GM23338 (cell line): ENCODE measurements around the gene IGSF11. TPM values are rescaled to one million over a fixed set of nuclear protein-coding genes. Genes with fewer than 3 reads are reported as not detected.

Source experiments
- ATAC-seq: fragments of 200-7000 bp; cut with Tn5 transposase; 3 replicates; pipeline ENCODE4 v1.9.1; 2020
- DNase-seq: peaks from one replicate; pipeline ENCODE4 v3.0.0-alpha.2; 2015; ENCODE audit warnings: low spot score
- H2AFZ ChIP-seq: fragments of 200-600 bp; sonication (generic); 2 replicates; pipeline ENCODE4 v1.8.0; 2016; ENCODE audit warnings: antibody characterized with exemption, mild to moderate bottlenecking, moderate library complexity
- H3F3A ChIP-seq: fragments of 200-600 bp; sonication (generic); replicated peaks from 2 replicates; pipeline ENCODE4 v1.8.0; 2017; ENCODE audit warnings: antibody characterized with exemption, mixed run types, low read depth
- H3K27ac ChIP-seq: fragments of 200-600 bp; sonication (generic); 2 replicates; pipeline ENCODE4 v1.6.1; 2016; ENCODE audit warnings: low read depth
- H3K27me3 ChIP-seq: fragments of 200-600 bp; sonication (generic); 2 replicates; pipeline ENCODE4 v1.8.0; 2016; ENCODE audit warnings: mild to moderate bottlenecking, mixed run types, moderate library complexity; ENCODE audit not compliant: insufficient read depth
- H3K36me3 ChIP-seq: fragments of 200-600 bp; sonication (generic); 2 replicates; pipeline ENCODE4 v1.8.0; 2016; ENCODE audit warnings: mild to moderate bottlenecking; ENCODE audit not compliant: insufficient read depth
- H3K4me1 ChIP-seq: fragments of 200-600 bp; sonication (generic); 2 replicates; pipeline ENCODE4 v1.8.0; 2016; ENCODE audit warnings: mild to moderate bottlenecking, moderate library complexity; ENCODE audit not compliant: insufficient read depth
- H3K4me2 ChIP-seq: fragments of 200-600 bp; sonication (generic); 2 replicates; pipeline ENCODE4 v1.7.1; 2017; ENCODE audit warnings: mixed run types
- H3K4me3 ChIP-seq: fragments of 200-600 bp; sonication (generic); 2 replicates; pipeline ENCODE4 v1.6.1; 2016; ENCODE audit warnings: mixed run types
- H3K79me2 ChIP-seq: fragments of 200-600 bp; sonication (generic); replicated peaks from 2 replicates; pipeline ENCODE4 v1.8.0; 2017; ENCODE audit warnings: mild to moderate bottlenecking; ENCODE audit not compliant: insufficient read depth
- H3K9me2 ChIP-seq: fragments of 200-600 bp; sonication (generic); 2 replicates; pipeline ENCODE4 v1.8.0; 2017; ENCODE audit not compliant: insufficient read depth
- H4K20me1 ChIP-seq: fragments of 200-600 bp; sonication (generic); replicated peaks from 2 replicates; pipeline ENCODE4 v1.8.0; 2017; ENCODE audit warnings: mild to moderate bottlenecking; ENCODE audit not compliant: insufficient read depth
- H3K27ac Mint-ChIP-seq: 2 replicates; pipeline ENCODE4 v1.8.0; 2020; ENCODE audit warnings: inconsistent platforms, mild to moderate bottlenecking, moderate library complexity, mixed read lengths
- H3K27me3 Mint-ChIP-seq: 3 replicates; pipeline ENCODE4 v1.8.0; 2022; ENCODE audit warnings: low read depth, mild to moderate bottlenecking, moderate library complexity, mixed read lengths, inconsistent platforms; ENCODE audit not compliant: insufficient read depth, poor library complexity
- H3K36me3 Mint-ChIP-seq: 3 replicates; pipeline ENCODE4 v1.8.0; 2021; ENCODE audit warnings: low read depth, mild to moderate bottlenecking, inconsistent platforms, moderate library complexity, mixed read lengths
- H3K4me1 Mint-ChIP-seq: 3 replicates; pipeline ENCODE4 v1.8.0; 2020; ENCODE audit warnings: mild to moderate bottlenecking, inconsistent platforms, mixed read lengths
- H3K4me3 Mint-ChIP-seq: 3 replicates; pipeline ENCODE4 v1.8.0; 2021; ENCODE audit warnings: moderate library complexity, mild to moderate bottlenecking, inconsistent platforms, mixed read lengths
- H3K9me3 Mint-ChIP-seq: 3 replicates; pipeline ENCODE4 v1.8.0; 2020; ENCODE audit warnings: moderate library complexity, mild to moderate bottlenecking, inconsistent platforms, mixed read lengths
- CREB1 ChIP-seq: fragments of 250-450 bp; sonication (Bioruptor Pico); IDR thresholded peaks from 2 replicates; pipeline ENCODE4 v1.5.0; 2020; ENCODE audit warnings: low read depth, mild to moderate bottlenecking, moderate library complexity
- CTCF ChIP-seq, 2 experiments: fragments of 200-600 bp in 1 of 2; sonication (generic) in 1 of 2; conservative IDR thresholded peaks; 2 replicates each; pipeline versions ENCODE4 v1.5.1 to v1.6.1; 2016 to 2017; ENCODE audit warnings: antibody characterized with exemption in 2 of 2, low read depth in 2 of 2, mild to moderate bottlenecking in 2 of 2, moderate library complexity in 1 of 2
- EZH2 ChIP-seq: fragments of 200-600 bp; sonication (generic); IDR thresholded peaks from one replicate; pipeline ENCODE4 v1.8.0; 2017; ENCODE audit warnings: antibody characterized with exemption, mild to moderate bottlenecking, low read depth; ENCODE audit not compliant: unreplicated experiment
- EZH2phosphoT487 ChIP-seq: fragments of 200-600 bp; sonication (generic); IDR thresholded peaks from one replicate; pipeline ENCODE4 v1.8.1; 2018; ENCODE audit warnings: antibody characterized with exemption; ENCODE audit not compliant: unreplicated experiment
- JUNB ChIP-seq: IDR thresholded peaks from one replicate; pipeline ENCODE4 v1.6.1; 2016; ENCODE audit warnings: antibody characterized with exemption; ENCODE audit not compliant: unreplicated experiment
- POLR2AphosphoS5 ChIP-seq: IDR thresholded peaks from 2 replicates; pipeline ENCODE4 v1.6.1; 2016; ENCODE audit warnings: antibody characterized with exemption, low read depth
- STAT1 ChIP-seq: IDR thresholded peaks from one replicate; pipeline ENCODE4 v1.6.1; 2016; ENCODE audit warnings: antibody characterized with exemption; ENCODE audit not compliant: unreplicated experiment
- ZNF331 ChIP-seq: fragments of 250-450 bp; sonication (Bioruptor Pico); IDR thresholded peaks from 2 replicates; pipeline ENCODE4 v1.5.0; 2020; ENCODE audit warnings: low read depth, mild to moderate bottlenecking, moderate library complexity
- ZNF462 ChIP-seq: fragments of 250-450 bp; sonication (Bioruptor Pico); IDR thresholded peaks from 2 replicates; pipeline ENCODE4 v1.5.0; 2020; ENCODE audit warnings: mild to moderate bottlenecking, moderate library complexity
- polyA plus RNA-seq: library from polyadenylated mRNA; unstranded; fragments of >200 nt; fragmentation: Nextera tagmentation; extraction: Ambion mirVana; gene quantifications from 2 replicates; pipeline ENCODE4 v1.2.1, GENCODE V29; 2016
- total RNA-seq: library from RNA; depleted of rRNA; stranded (reverse); fragments of >200 nt; shearing (Covaris generic); gene quantifications from 2 replicates; pipeline ENCODE4 v1.2.3, GENCODE V29; 2014

Gene IGSF11
- total and polyA plus RNA-seq, 2 experiments from 2014 or later: 0.68 to 1.8 TPM

- ATAC-seq (peak; percentile 84), DNase-seq (peak; percentile 74)
- H3K27me3 ChIP-seq: no peaks in the 10 kb centered on the region
- H3K27ac ChIP-seq: no peak overlapping the region
- no peaks in the 10 kb centered on the region for H3K79me2 ChIP-seq
- H3K4me1 ChIP-seq: no peaks in the 10 kb centered on the region
- H4K20me1 ChIP-seq: no peaks in the 10 kb centered on the region
- Mint-ChIP-seq H3K36me3 (no peaks in the 10 kb centered on the region), H3K4me3 (no peak overlapping the region; the same call in 2 of the 3 replicates), H3K4me1 (peaks cover 7% of the 10 kb centered on the region), H3K9me3 (no peaks in the 10 kb centered on the region), H3K27ac (no peak overlapping the region), H3K27me3 (no peaks in the 10 kb centered on the region)
- no peak overlapping the region for H3K4me2 ChIP-seq
- no peaks in the 10 kb centered on the region for H3K9me2 ChIP-seq
- H2AFZ ChIP-seq: no peak overlapping the region
- H3F3A ChIP-seq: no peaks in the 10 kb centered on the region
- no peak for TF ChIP-seq JUNB
- no peak for TF ChIP-seq EZH2phosphoT487
- TF ChIP-seq CTCF (conservative IDR thresholded peaks at IDR 0.05; ENCODE audit: low read depth in 2 of 2): peak; percentile 84 to 100
- TF ChIP-seq EZH2: no peak
- no peak for TF ChIP-seq ZNF331 (CRISPR knock-in tag)
- H3K4me3 ChIP-seq: no peak overlapping the region
- H3K36me3 ChIP-seq: no peaks in the 10 kb centered on the region
Measured at GRCh38 chr3:118884748-118885206, 149.9 kb downstream of the IGSF11 start.

GRCh38 chr3:118882353-118882947, 152.2 kb downstream of the IGSF11 start:
- Mint-ChIP-seq H3K4me3 (no peak overlapping the region), H3K4me1 (peaks cover 7% of the 10 kb centered on the region), H3K9me3 (no peaks in the 10 kb centered on the region), H3K27ac (no peak overlapping the region), H3K27me3 (no peaks in the 10 kb centered on the region), H3K36me3 (no peaks in the 10 kb centered on the region)
- TF ChIP-seq ZNF462 (CRISPR knock-in tag): no peak
- no peak for TF ChIP-seq EZH2
- no peak for TF ChIP-seq POLR2AphosphoS5
- no peak for TF ChIP-seq STAT1
- no peak for TF ChIP-seq EZH2phosphoT487
- no peak for TF ChIP-seq CREB1 (CRISPR knock-in tag)
- peak; percentile 93 to 95 for TF ChIP-seq CTCF (conservative IDR thresholded peaks at IDR 0.05; ENCODE audit: low read depth in 2 of 2)
- TF ChIP-seq JUNB: no peak
- Histone ChIP-seq H3K9me2 (no peaks in the 10 kb centered on the region), H3K4me3 (no peak overlapping the region), H3K79me2 (no peaks in the 10 kb centered on the region), H3K4me2 (no peak overlapping the region), H2AFZ (0 out of 2 replicates have a peak overlapping the region, but pooled peaks have one; percentile 5), H3K36me3 (no peaks in the 10 kb centered on the region), H3K4me1 (no peaks in the 10 kb centered on the region), H3K27ac (no peak overlapping the region), H3F3A (no peaks in the 10 kb centered on the region), H3K27me3 (no peaks in the 10 kb centered on the region), H4K20me1 (no peaks in the 10 kb centered on the region)
- ATAC-seq (peak; percentile 88), DNase-seq (peak; percentile 85)
